ENCODE data around the gene TBK1. TPM values are rescaled to one million over a fixed set of nuclear protein-coding genes. Genes with fewer than 3 reads are reported as not detected.
"Not testable (repeated sequence)": the region's sequence is repeated elsewhere in the genome, so short reads cannot be mapped to it uniquely, and the experiment has no call there.

Gene TBK1
- total RNA-seq, 1 donor from 2014 or later: 38.7 TPM

- FAIRE-seq: no peak
- no peak for DNase-seq (ENCODE audit: low spot score in 2 of 2)
These were observed 82.8 kb downstream of the TBK1 start for GRCh38 chr12:64534672-64535199.

GRCh38 chr12:64538121-64538520 lies 86.2 kb downstream of the TBK1 start:
- DNase-seq (ENCODE audit: low spot score in 2 of 2) (no peak), FAIRE-seq (no peak)

- FAIRE-seq: not testable (repeated sequence)
These were observed 90.6 kb downstream of the TBK1 start for GRCh38 chr12:64542409-64543047.

GRCh38 chr12:64544371-64545080 lies 92.6 kb downstream of the TBK1 start:
- DNase-seq (ENCODE audit: low spot score in 2 of 2): no peak
- FAIRE-seq: no peak

More at GRCh38 chr12:64542409-64543047, 90.6 kb downstream of the TBK1 start:
- not testable (repeated sequence) for DNase-seq (ENCODE audit: low spot score in 2 of 2)

GRCh38 chr12:64545081-64545382 lies 93.1 kb downstream of the TBK1 start:
- DNase-seq (ENCODE audit: low spot score in 2 of 2): no peak
- FAIRE-seq: no peak

- DNase-seq (ENCODE audit: low spot score in 2 of 2): no peak
- no peak for FAIRE-seq
These were observed 97.2 kb downstream of the TBK1 start for GRCh38 chr12:64549108-64549507.

GRCh38 chr12:64550755-64551154 lies 98.8 kb downstream of the TBK1 start:
- FAIRE-seq: no peak
- DNase-seq (ENCODE audit: low spot score in 2 of 2): no peak

- FAIRE-seq (no peak), DNase-seq (ENCODE audit: low spot score in 2 of 2) (no peak)
These were observed 99.8 kb downstream of the TBK1 start for GRCh38 chr12:64551676-64552075.

Other genes with a start within 250 kb of the TBK1 start
- gene KICS2, start 229.8 kb upstream of the TBK1 start, total RNA-seq: 6.5 TPM
- 0.41 TPM for gene C12orf56, start 61.4 kb upstream of the TBK1 start, total RNA-seq
- gene XPOT, start 47.7 kb upstream of the TBK1 start, total RNA-seq: 53.8 TPM
- gene RASSF3, start 158.4 kb downstream of the TBK1 start, total RNA-seq: 5.7 TPM

Measured in frontal cortex (tissue), 4 donors.